Cardiac fibroblast (primary cell): ENCODE data around the gene PLTP.

Source experiments
- DNase-seq, 2 donors: peaks; one replicate each; pipeline versions ENCODE4 v3.0.0 to v3.0.0-alpha.2; 2010; ENCODE audit warnings: low read depth in 2 of 2
- H3K4me3 ChIP-seq, 2 donors: replicated peaks in 1 of 2; 1 replicate in 1 of 2; 2 replicates in 1 of 2; pipeline ENCODE4 v1.5.1; 2011; ENCODE audit warnings: low read depth in 2 of 2, low read length in 2 of 2, mild to moderate bottlenecking in 2 of 2, moderate library complexity in 1 of 2
- CTCF ChIP-seq: IDR thresholded peaks from one replicate; pipeline ENCODE4 v1.5.1; 2011; ENCODE audit warnings: low read depth, mild to moderate bottlenecking, low read length, inconsistent platforms

PLTP gene

GRCh38 chr20:45896641-45897161, 15.3 kb downstream of the PLTP start:
- no peak for TF ChIP-seq CTCF
- no peak for DNase-seq
- no peak overlapping the region for H3K4me3 ChIP-seq

- no peak for TF ChIP-seq CTCF
- no peak for DNase-seq
- H3K4me3 ChIP-seq, result no peak overlapping the region
These were observed 17.2 kb downstream of the PLTP start for GRCh38 chr20:45894797-45895196.

- no peak for DNase-seq
- no peak for TF ChIP-seq CTCF
- no peak overlapping the region for H3K4me3 ChIP-seq
These were observed 18.1 kb downstream of the PLTP start for GRCh38 chr20:45893831-45894230.

GRCh38 chr20:45892828-45893500, 19.0 kb downstream of the PLTP start:
- no peak for TF ChIP-seq CTCF
- DNase-seq, result no peak
- H3K4me3 ChIP-seq, result peak overlapping the region in 1 of 2 donors; percentile 1

GRCh38 chr20:45892049-45892825, 19.7 kb downstream of the PLTP start:
- TF ChIP-seq CTCF, result peak; percentile 18
- DNase-seq, result peak; percentile 42 to 49
- H3K4me3 ChIP-seq, result peak overlapping the region; percentile 79 to 92

- no peak for TF ChIP-seq CTCF
- H3K4me3 ChIP-seq, result peak within 1 kb of the TSS; percentile 79 to 92
- peak; percentile 95 to 96 for DNase-seq
These were observed 20.7 kb downstream of the PLTP start, which contains the start of the genes CTSA and NEURL2 for GRCh38 chr20:45890985-45891983. CTSA (plus strand) TSS chr20:45891335; CDS start chr20:45891569, 234 bp downstream. NEURL2 (minus strand) TSS chr20:45891208; CDS start chr20:45890991, 217 bp downstream.
